Panc1 (cell line): ENCODE results near the gene IDE. TPM values are rescaled to one million over a fixed set of nuclear protein-coding genes. Genes with fewer than 3 reads are reported as not detected.

Experiments
- ATAC-seq: fragments of 200-7000 bp; cut with Tn5 transposase; 2 replicates; pipeline ENCODE4 v1.9.1; 2020; ENCODE audit warnings: mild to moderate bottlenecking, moderate library complexity
- BruUV-seq: library from RNA; stranded (reverse); fragments of 400-500 nt; replicated peaks from 2 replicates; lab custom pipeline; 2021; lab: Mats Ljungman, UMichigan
- CTCF ChIA-PET: fragments of 300-600 bp; sonication (Branson Sonifier 250); formaldehyde crosslinking; loops from one replicate; lab custom pipeline; 2022; ENCODE audit warnings: antibody characterized with exemption; lab: Charles Lee
- POLR2A ChIA-PET: fragments of 300-600 bp; sonication (Branson Sonifier 250); formaldehyde crosslinking; loops from one replicate; lab custom pipeline; 2022; ENCODE audit warnings: antibody characterized with exemption; lab: Charles Lee
- DNase-seq: peaks from one replicate; pipeline ENCODE4 v3.0.0-alpha.2; 2010; ENCODE audit warnings: low read depth, low spot score
- H3K27ac ChIP-seq: 2 replicates; pipeline ENCODE4 v1.5.1; 2011; ENCODE audit warnings: mild to moderate bottlenecking, low read length, inconsistent platforms
- H3K27me3 ChIP-seq: fragments of 200-500 bp; sonication (Bioruptor generic); 2 replicates; pipeline ENCODE4 v1.6.0; 2014; ENCODE audit warnings: low read length, inconsistent platforms; ENCODE audit not compliant: control insufficient read depth, insufficient read depth
- H3K36me3 ChIP-seq: fragments of 200-500 bp; sonication (Bioruptor generic); 2 replicates; pipeline ENCODE4 v1.5.1; 2014; ENCODE audit warnings: inconsistent platforms, mild to moderate bottlenecking, low read length, moderate library complexity; ENCODE audit not compliant: control insufficient read depth, insufficient read depth
- H3K4me1 ChIP-seq: 2 replicates; pipeline ENCODE4 v1.5.1; 2011; ENCODE audit warnings: inconsistent platforms, mild to moderate bottlenecking, low read length, moderate library complexity; ENCODE audit not compliant: control insufficient read depth, insufficient read depth
- H3K4me3 ChIP-seq, 2 experiments: 2 replicates each; pipeline ENCODE4 v1.5.1; 2011 to 2012; ENCODE audit warnings: low read depth in 2 of 2, low read length in 2 of 2, mild to moderate bottlenecking in 2 of 2, inconsistent platforms in 1 of 2, moderate library complexity in 1 of 2
- H3K9me3 ChIP-seq: fragments of 200-500 bp; sonication (Bioruptor generic); 2 replicates; pipeline ENCODE4 v1.5.1; 2014; ENCODE audit warnings: low read depth, mild to moderate bottlenecking, inconsistent platforms, low read length, moderate library complexity; ENCODE audit not compliant: control insufficient read depth, insufficient read depth
- POLR2AphosphoS5 ChIP-seq: IDR thresholded peaks from 2 replicates; pipeline ENCODE4 v1.6.1; 2012; ENCODE audit warnings: mild to moderate bottlenecking, low read depth, low read length, moderate library complexity
- SIN3A ChIP-seq: IDR thresholded peaks from 2 replicates; pipeline ENCODE4 v1.6.1; 2012; ENCODE audit warnings: low read depth, mild to moderate bottlenecking, low read length, moderate library complexity, borderline replicate concordance; ENCODE audit not compliant: insufficient read depth
- TCF7L2 ChIP-seq: IDR thresholded peaks from 2 replicates; pipeline ENCODE4 v1.6.1; 2011; ENCODE audit warnings: mild to moderate bottlenecking, low read depth, low read length, inconsistent platforms
- in situ Hi-C: cut with HindIII; loops from 2 replicates; pipeline ENCODE4 v1.10.0; 2016; ENCODE audit warnings: low sequenced_read_pairs, low pct_unique_long_range_greater_than_20kb
- intact Hi-C: fragments of 100-400 bp; cut with micrococcal nuclease; formaldehyde crosslinking; loops from one replicate; pipeline ENCODE4 v1.10.0; 2022; ENCODE audit not compliant: unreplicated experiment
- total RNA-seq: library from RNA; stranded (reverse); gene quantifications from one replicate; pipeline ENCODE4 v1.2.1, GENCODE V29; 2021; ENCODE audit not compliant: unreplicated experiment
- TF ChIP-seq, protein P1 (sequence below), 2 experiments: IDR thresholded peaks; 2 replicates each; pipeline ENCODE4 v1.6.1; 2011 to 2012; ENCODE audit warnings: low read depth in 2 of 2, control low read depth in 1 of 2, low read length in 1 of 2, mild to moderate bottlenecking in 1 of 2, moderate library complexity in 1 of 2; ENCODE audit not compliant: insufficient read depth in 1 of 2
- TF ChIP-seq, protein P2 (sequence below): fragments of 450-650 bp; IDR thresholded peaks from 2 replicates; pipeline ENCODE4 v1.5.1; 2017; ENCODE audit warnings: mild to moderate bottlenecking

Gene IDE
- total RNA-seq, 1 experiment from 2014 or later = 79.0 TPM

DNA sequence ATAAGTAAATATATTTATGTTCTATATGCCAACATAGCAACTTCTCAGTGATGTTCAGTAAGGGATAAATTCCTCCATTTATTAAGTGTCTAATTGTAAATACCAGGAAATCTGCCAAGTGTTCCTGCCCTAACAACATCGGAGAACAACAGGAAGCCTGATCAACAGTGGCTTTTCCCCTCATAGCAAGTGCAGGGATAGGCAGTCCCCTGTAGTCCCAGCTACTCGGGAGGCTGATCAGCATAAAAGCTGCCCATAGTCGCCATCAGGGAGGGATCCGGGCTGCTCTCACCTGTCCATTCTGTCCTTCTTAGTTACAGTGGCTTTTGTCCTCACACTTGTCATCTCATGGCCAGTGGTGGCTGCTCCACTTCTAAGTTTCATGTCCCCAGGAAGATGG is 141.3 kb downstream of the IDE start:
- DNase-seq = no peak
- TF ChIP-seq, protein P1, sequence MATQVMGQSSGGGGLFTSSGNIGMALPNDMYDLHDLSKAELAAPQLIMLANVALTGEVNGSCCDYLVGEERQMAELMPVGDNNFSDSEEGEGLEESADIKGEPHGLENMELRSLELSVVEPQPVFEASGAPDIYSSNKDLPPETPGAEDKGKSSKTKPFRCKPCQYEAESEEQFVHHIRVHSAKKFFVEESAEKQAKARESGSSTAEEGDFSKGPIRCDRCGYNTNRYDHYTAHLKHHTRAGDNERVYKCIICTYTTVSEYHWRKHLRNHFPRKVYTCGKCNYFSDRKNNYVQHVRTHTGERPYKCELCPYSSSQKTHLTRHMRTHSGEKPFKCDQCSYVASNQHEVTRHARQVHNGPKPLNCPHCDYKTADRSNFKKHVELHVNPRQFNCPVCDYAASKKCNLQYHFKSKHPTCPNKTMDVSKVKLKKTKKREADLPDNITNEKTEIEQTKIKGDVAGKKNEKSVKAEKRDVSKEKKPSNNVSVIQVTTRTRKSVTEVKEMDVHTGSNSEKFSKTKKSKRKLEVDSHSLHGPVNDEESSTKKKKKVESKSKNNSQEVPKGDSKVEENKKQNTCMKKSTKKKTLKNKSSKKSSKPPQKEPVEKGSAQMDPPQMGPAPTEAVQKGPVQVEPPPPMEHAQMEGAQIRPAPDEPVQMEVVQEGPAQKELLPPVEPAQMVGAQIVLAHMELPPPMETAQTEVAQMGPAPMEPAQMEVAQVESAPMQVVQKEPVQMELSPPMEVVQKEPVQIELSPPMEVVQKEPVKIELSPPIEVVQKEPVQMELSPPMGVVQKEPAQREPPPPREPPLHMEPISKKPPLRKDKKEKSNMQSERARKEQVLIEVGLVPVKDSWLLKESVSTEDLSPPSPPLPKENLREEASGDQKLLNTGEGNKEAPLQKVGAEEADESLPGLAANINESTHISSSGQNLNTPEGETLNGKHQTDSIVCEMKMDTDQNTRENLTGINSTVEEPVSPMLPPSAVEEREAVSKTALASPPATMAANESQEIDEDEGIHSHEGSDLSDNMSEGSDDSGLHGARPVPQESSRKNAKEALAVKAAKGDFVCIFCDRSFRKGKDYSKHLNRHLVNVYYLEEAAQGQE (IDR thresholded peaks at IDR 0.05; ENCODE audit: insufficient read depth in 1 of 2, low read depth in 2 of 2, low read length in 1 of 2) = no peak
- TF ChIP-seq, protein P2, sequence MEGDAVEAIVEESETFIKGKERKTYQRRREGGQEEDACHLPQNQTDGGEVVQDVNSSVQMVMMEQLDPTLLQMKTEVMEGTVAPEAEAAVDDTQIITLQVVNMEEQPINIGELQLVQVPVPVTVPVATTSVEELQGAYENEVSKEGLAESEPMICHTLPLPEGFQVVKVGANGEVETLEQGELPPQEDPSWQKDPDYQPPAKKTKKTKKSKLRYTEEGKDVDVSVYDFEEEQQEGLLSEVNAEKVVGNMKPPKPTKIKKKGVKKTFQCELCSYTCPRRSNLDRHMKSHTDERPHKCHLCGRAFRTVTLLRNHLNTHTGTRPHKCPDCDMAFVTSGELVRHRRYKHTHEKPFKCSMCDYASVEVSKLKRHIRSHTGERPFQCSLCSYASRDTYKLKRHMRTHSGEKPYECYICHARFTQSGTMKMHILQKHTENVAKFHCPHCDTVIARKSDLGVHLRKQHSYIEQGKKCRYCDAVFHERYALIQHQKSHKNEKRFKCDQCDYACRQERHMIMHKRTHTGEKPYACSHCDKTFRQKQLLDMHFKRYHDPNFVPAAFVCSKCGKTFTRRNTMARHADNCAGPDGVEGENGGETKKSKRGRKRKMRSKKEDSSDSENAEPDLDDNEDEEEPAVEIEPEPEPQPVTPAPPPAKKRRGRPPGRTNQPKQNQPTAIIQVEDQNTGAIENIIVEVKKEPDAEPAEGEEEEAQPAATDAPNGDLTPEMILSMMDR = no peak
- no peak for TF ChIP-seq SIN3A
- TF ChIP-seq POLR2AphosphoS5 = no peak
- TF ChIP-seq TCF7L2 = no peak
- intact Hi-C loops (no loop called here), in situ Hi-C loops (no loop called here)
- no peaks in the 10 kb centered on the region for H3K9me3 ChIP-seq
- H3K4me1 ChIP-seq = no peaks in the 10 kb centered on the region
- no peak overlapping the region for H3K27ac ChIP-seq
- CTCF ChIA-PET = no interaction called here
- BruUV-seq = no TSS peak
- H3K4me3 ChIP-seq = no peak overlapping the region
- H3K36me3 ChIP-seq = no peaks in the 10 kb centered on the region
- no peak for ATAC-seq
- POLR2A ChIA-PET = no interaction called here
- no peaks in the 10 kb centered on the region for H3K27me3 ChIP-seq

DNA sequence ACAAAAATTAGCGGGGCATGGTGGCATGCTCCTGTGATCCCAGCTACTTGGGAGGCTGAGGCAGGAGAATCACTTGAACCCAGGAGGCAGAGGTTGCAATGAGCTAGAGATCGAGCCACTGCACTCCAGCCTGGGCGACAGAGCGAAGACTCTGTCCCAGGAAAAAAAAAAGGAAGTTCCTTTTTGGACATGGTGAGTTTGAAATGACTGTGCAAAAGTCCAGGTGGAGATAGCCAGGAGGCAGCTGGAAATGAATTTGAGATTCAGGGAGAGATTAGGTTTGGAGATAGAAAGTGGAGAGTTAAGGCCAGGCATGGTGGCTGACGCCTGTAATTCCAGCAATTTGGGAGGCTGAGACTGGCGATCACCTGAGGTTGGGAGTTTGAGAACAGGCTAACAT is 143.8 kb downstream of the IDE start:
- CTCF ChIA-PET = no interaction called here

More for the DNA sequence above, 143.8 kb downstream of the IDE start:
- no peaks in the 10 kb centered on the region for H3K4me1 ChIP-seq
- no peaks in the 10 kb centered on the region for H3K27me3 ChIP-seq
- intact Hi-C loops (no loop called here), in situ Hi-C loops (no loop called here)
- H3K4me3 ChIP-seq = no peak overlapping the region
- ATAC-seq (no peak), DNase-seq (no peak)
- POLR2A ChIA-PET = no interaction called here
- TF ChIP-seq POLR2AphosphoS5 (no peak), SIN3A (no peak)
- TF ChIP-seq, protein P1 (IDR thresholded peaks at IDR 0.05; ENCODE audit: insufficient read depth in 1 of 2, low read depth in 2 of 2, low read length in 1 of 2) = no peak
- BruUV-seq = no TSS peak
- no peaks in the 10 kb centered on the region for H3K36me3 ChIP-seq
- H3K27ac ChIP-seq = no peak overlapping the region
- H3K9me3 ChIP-seq = no peaks in the 10 kb centered on the region
